ENCODE measurements around the gene ZNF664. TPM values are rescaled to one million over a fixed set of nuclear protein-coding genes. Genes with fewer than 3 reads are reported as not detected.
A peak's percentile ranks its signal among the peaks of the same experiment; 100 is the strongest.

The ZNF664 gene
- total RNA-seq, 1 experiment from 2014 or later: 80.8 TPM

- ATAC-seq (peak; percentile 2), DNase-seq (no peak)
- no TSS peak for BruUV-seq (replicated peaks)
- H4K20me1 ChIP-seq (ENCODE audit: low read length): no peaks in the 10 kb centered on the region
- no peaks in the 10 kb centered on the region for H3K9me2 ChIP-seq (replicated peaks; ENCODE audit: low read length)
- peak overlapping the region; percentile 19; the same call in 1 of the 2 replicates for H2AFZ ChIP-seq (ENCODE audit: low read length)
- ChIA-PET POLR2A (ENCODE audit: unreplicated experiment) (interaction anchor here (0.5 kb wide), 1 partner anchor 9 kb away, joined by 4 read pairs; no protein-coding TSS in a partner anchor), CTCF (no interaction called here)
- no peaks in the 10 kb centered on the region for H3K79me2 ChIP-seq (ENCODE audit: low read length)
- H3K4me3 ChIP-seq (ENCODE audit: low read length): peak overlapping the region; percentile 2; the same call in 1 of the 2 replicates
- no peak overlapping the region; the same call in 1 of the 2 replicates for H3K9ac ChIP-seq (ENCODE audit: low read length)
- H3K27ac ChIP-seq (ENCODE audit: low read length): peak overlapping the region; percentile 69
- peaks cover 25% of the 10 kb centered on the region for H3K4me1 ChIP-seq (ENCODE audit: insufficient read depth, low read length)
- no peaks in the 10 kb centered on the region for H3F3A ChIP-seq (ENCODE audit: low read length, unreplicated experiment)
- TF ChIP-seq EZH2phosphoT487 (IDR thresholded peaks at IDR 0.05; ENCODE audit: borderline replicate concordance, low read length) (no peak), EZH2 (IDR thresholded peaks at IDR 0.05; ENCODE audit: low read length, unreplicated experiment) (no peak)
- TF ChIP-seq, protein P1, sequence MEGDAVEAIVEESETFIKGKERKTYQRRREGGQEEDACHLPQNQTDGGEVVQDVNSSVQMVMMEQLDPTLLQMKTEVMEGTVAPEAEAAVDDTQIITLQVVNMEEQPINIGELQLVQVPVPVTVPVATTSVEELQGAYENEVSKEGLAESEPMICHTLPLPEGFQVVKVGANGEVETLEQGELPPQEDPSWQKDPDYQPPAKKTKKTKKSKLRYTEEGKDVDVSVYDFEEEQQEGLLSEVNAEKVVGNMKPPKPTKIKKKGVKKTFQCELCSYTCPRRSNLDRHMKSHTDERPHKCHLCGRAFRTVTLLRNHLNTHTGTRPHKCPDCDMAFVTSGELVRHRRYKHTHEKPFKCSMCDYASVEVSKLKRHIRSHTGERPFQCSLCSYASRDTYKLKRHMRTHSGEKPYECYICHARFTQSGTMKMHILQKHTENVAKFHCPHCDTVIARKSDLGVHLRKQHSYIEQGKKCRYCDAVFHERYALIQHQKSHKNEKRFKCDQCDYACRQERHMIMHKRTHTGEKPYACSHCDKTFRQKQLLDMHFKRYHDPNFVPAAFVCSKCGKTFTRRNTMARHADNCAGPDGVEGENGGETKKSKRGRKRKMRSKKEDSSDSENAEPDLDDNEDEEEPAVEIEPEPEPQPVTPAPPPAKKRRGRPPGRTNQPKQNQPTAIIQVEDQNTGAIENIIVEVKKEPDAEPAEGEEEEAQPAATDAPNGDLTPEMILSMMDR (conservative IDR thresholded peaks at IDR 0.05; ENCODE audit: low read depth, low read length): no peak
- peaks cover 6% of the 10 kb centered on the region; the same call in 1 of the 2 replicates for H3K9me3 ChIP-seq (ENCODE audit: low read length)
- no peaks in the 10 kb centered on the region for H3K27me3 ChIP-seq (ENCODE audit: low read length)
- intact Hi-C loops (cut with micrococcal nuclease): loop anchor here (1.0 to 5.0 kb wide), 3 partner anchors 26 to 39 kb away; no protein-coding TSS in a partner anchor
- peaks cover 8% of the 10 kb centered on the region; the same call in 1 of the 2 replicates for H3K36me3 ChIP-seq (ENCODE audit: low read depth, low read length)
- peak overlapping the region; percentile 53 for H3K4me2 ChIP-seq (ENCODE audit: low read length)
Observed at GRCh38 chr12:123942911-123943648, 29.9 kb upstream of the ZNF664 start.

GRCh38 chr12:123943816-123944215 lies 29.2 kb upstream of the ZNF664 start:
- Histone ChIP-seq H3K4me1 (ENCODE audit: insufficient read depth, low read length) (peaks cover 25% of the 10 kb centered on the region), H3K27ac (ENCODE audit: low read length) (no peak overlapping the region), H3K9me2 (replicated peaks; ENCODE audit: low read length) (no peaks in the 10 kb centered on the region), H3K9ac (ENCODE audit: low read length) (no peak overlapping the region), H4K20me1 (ENCODE audit: low read length) (no peaks in the 10 kb centered on the region), H3K36me3 (ENCODE audit: low read depth, low read length) (peaks cover 8% of the 10 kb centered on the region; the same call in 1 of the 2 replicates), H3K79me2 (ENCODE audit: low read length) (no peaks in the 10 kb centered on the region), H2AFZ (ENCODE audit: low read length) (no peak overlapping the region), H3K4me2 (ENCODE audit: low read length) (no peak overlapping the region), H3F3A (ENCODE audit: low read length, unreplicated experiment) (no peaks in the 10 kb centered on the region), H3K4me3 (ENCODE audit: low read length) (no peak overlapping the region), H3K9me3 (ENCODE audit: low read length) (peaks cover 6% of the 10 kb centered on the region; the same call in 1 of the 2 replicates), H3K27me3 (ENCODE audit: low read length) (no peaks in the 10 kb centered on the region)
- ChIA-PET POLR2A (ENCODE audit: unreplicated experiment) (no interaction called here), CTCF (no interaction called here)
- intact Hi-C loops (cut with micrococcal nuclease): loop anchor here (2.0 to 5.0 kb wide), 2 partner anchors 31 to 38 kb away; no protein-coding TSS in a partner anchor
- TF ChIP-seq EZH2 (IDR thresholded peaks at IDR 0.05; ENCODE audit: low read length, unreplicated experiment): no peak
- TF ChIP-seq EZH2phosphoT487 (IDR thresholded peaks at IDR 0.05; ENCODE audit: borderline replicate concordance, low read length): no peak
- TF ChIP-seq, protein P1 (conservative IDR thresholded peaks at IDR 0.05; ENCODE audit: low read depth, low read length): no peak
- DNase-seq (peak; percentile 23), ATAC-seq (no peak)
- no TSS peak for BruUV-seq (replicated peaks)

DNA sequence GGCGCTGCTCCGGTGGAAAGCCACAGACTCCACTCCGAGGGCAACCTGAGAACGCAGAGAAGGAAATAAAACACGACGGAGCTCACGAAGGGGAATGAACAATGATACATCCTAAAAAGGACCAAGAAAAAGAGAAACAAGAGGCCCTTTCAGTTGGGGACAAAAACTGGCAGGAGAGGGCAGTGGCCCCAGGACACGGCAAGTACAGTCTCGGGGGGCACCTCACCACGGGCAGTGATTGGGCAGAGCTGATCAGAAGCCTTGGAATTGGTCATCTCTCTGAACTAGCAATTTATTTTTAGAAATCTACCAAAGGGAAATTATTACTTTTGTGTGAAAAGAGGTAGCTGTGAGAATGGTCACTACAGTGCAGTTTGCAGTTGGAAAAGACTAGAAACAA lies 28.3 kb upstream of the ZNF664 start:
- peaks cover 8% of the 10 kb centered on the region; the same call in 1 of the 2 replicates for H3K36me3 ChIP-seq (ENCODE audit: low read depth, low read length)
- ATAC-seq (no peak), DNase-seq (no peak)
- no peak overlapping the region for H3K9ac ChIP-seq (ENCODE audit: low read length)
- H3K4me2 ChIP-seq (ENCODE audit: low read length): no peak overlapping the region
- no peaks in the 10 kb centered on the region for H3K27me3 ChIP-seq (ENCODE audit: low read length)
- H3K79me2 ChIP-seq (ENCODE audit: low read length): no peaks in the 10 kb centered on the region
- peaks cover 6% of the 10 kb centered on the region; the same call in 1 of the 2 replicates for H3K9me3 ChIP-seq (ENCODE audit: low read length)
- intact Hi-C loops (cut with micrococcal nuclease): loop anchor here (5.0 kb wide), 1 partner anchor 38 kb away; no protein-coding TSS in a partner anchor
- H3K4me3 ChIP-seq (ENCODE audit: low read length): no peak overlapping the region
- POLR2A ChIA-PET (ENCODE audit: unreplicated experiment): no interaction called here
- no peak overlapping the region for H2AFZ ChIP-seq (ENCODE audit: low read length)
- no peaks in the 10 kb centered on the region for H3F3A ChIP-seq (ENCODE audit: low read length, unreplicated experiment)
- no peaks in the 10 kb centered on the region for H4K20me1 ChIP-seq (ENCODE audit: low read length)
- TF ChIP-seq EZH2phosphoT487 (IDR thresholded peaks at IDR 0.05; ENCODE audit: borderline replicate concordance, low read length): no peak
- TF ChIP-seq, protein P1 (conservative IDR thresholded peaks at IDR 0.05; ENCODE audit: low read depth, low read length): no peak
- no peak for TF ChIP-seq EZH2 (IDR thresholded peaks at IDR 0.05; ENCODE audit: low read length, unreplicated experiment)
- no TSS peak for BruUV-seq (replicated peaks)
- CTCF ChIA-PET: no interaction called here
- H3K9me2 ChIP-seq (replicated peaks; ENCODE audit: low read length): no peaks in the 10 kb centered on the region
- no peak overlapping the region for H3K27ac ChIP-seq (ENCODE audit: low read length)
- peaks cover 25% of the 10 kb centered on the region for H3K4me1 ChIP-seq (ENCODE audit: insufficient read depth, low read length)
